Measurements from ENCODE around the gene SLAMF9. TPM values are rescaled to one million over a fixed set of nuclear protein-coding genes. Genes with fewer than 3 reads are reported as not detected.

The SLAMF9 gene
- total RNA-seq, 2 experiments from 2014 or later, result not detected

DNA sequence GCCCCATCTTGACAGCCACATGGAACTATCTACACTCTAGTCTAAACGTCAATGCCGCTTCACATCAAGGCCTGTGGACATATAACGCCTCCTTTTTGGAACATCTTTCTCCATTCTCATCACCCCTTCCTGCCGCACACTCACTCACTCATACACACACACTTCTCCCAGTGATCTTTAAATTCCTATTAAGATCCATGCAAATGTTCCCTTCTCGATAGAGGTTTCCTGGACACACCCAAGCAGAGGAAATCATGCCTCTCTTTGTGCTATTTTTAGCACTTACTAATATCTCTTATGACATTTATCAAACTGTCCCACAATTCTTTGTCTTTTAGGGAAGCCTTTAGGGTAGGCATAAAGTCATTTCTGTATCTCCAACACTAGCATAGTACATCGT is 28.2 kb upstream of the SLAMF9 start:
- Mint-ChIP-seq H3K4me3 (no peak overlapping the region), H3K36me3 (no peaks in the 10 kb centered on the region), H3K27me3 (peaks cover 8% of the 10 kb centered on the region), H3K27ac (no peak overlapping the region), H3K4me1 (no peaks in the 10 kb centered on the region), H3K9me3 (no peaks in the 10 kb centered on the region)
- no peak for DNase-seq

DNA sequence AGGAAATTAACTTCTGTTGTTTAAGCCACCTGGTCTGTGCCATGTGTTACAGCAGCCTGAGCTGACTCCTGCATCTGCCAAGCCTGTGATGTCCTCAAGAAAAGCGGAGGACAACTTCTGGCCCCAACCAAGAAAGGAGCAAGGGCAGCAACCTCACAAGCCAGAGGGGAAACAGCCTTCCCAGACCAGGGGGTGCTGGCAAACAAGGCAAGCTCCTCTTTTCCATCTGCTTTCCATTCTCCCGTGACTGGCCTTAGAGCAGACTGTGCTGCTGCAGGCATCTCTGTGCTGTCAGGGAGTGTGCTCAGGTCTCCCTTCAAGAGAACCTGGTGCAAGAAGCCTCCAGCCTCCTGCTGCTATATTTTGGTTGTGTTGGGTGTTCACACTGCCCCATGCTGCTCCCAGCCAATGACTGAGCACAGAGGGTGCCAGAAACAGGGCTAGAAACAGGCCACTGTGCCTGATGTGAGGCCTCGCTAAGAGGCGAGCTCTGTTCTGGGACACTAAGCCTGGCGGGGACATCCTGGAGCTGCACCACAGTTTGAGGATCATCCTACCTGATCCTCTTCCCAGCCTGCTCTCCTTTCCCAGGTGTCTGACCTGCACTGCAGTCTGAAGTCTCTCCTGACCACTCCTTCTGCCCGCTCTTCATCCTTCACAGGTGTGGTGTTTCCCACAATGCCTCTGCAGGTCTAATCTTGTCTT is 27.5 kb upstream of the SLAMF9 start:
- Mint-ChIP-seq H3K27me3 (peaks cover 8% of the 10 kb centered on the region), H3K4me1 (no peaks in the 10 kb centered on the region), H3K4me3 (no peak overlapping the region), H3K27ac (no peak overlapping the region), H3K36me3 (no peaks in the 10 kb centered on the region), H3K9me3 (no peaks in the 10 kb centered on the region)
- DNase-seq, result no peak

DNA sequence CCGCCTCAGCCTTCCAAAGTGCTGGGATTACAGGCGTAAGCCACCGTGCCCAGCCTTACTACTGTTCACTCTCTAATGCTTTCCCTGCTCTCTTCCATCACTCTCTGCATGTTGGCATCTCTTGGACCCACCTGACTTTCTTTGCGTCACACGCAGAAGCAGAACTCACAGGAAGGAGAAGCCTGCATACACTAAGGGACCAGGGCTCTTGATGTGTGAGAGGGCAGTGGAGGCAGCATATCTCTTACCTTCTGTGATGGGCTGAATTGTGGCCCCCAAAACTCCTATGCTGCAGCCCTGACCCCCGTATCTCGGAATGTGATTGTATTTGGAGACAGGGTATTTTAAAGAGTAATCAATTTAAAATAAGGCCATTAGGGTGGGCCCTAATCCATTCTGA is 26.7 kb upstream of the SLAMF9 start:
- Mint-ChIP-seq H3K4me3 (no peak overlapping the region), H3K27ac (no peak overlapping the region), H3K36me3 (no peaks in the 10 kb centered on the region), H3K9me3 (no peaks in the 10 kb centered on the region), H3K4me1 (no peaks in the 10 kb centered on the region), H3K27me3 (peaks cover 8% of the 10 kb centered on the region)
- DNase-seq, result no peak

DNA sequence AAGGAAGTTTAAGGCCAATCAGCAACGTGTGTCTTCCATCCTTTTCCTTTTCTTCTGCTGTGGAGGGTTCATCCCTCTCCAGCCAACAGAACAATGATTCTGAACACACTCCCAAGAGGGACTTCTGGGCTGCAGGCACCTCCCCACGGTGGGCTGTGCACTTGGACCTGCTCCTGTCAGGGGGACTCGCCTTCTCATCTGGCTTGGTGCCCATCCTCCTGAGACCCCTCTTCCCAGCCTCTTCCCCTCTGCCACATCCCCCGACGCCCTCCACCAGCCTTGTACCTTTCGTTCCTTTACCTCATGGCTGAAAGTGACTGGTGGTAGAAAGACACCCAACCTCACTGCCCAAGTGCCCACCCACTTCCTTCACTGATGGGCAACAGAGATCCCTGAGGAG is 26.0 kb upstream of the SLAMF9 start:
- H3K4me1 Mint-ChIP-seq, result no peaks in the 10 kb centered on the region
- peaks cover 8% of the 10 kb centered on the region for H3K27me3 Mint-ChIP-seq
- no peak overlapping the region for H3K4me3 Mint-ChIP-seq
- H3K27ac Mint-ChIP-seq, result no peak overlapping the region
- DNase-seq, result no peak
- no peaks in the 10 kb centered on the region for H3K36me3 Mint-ChIP-seq
- no peaks in the 10 kb centered on the region for H3K9me3 Mint-ChIP-seq

DNA sequence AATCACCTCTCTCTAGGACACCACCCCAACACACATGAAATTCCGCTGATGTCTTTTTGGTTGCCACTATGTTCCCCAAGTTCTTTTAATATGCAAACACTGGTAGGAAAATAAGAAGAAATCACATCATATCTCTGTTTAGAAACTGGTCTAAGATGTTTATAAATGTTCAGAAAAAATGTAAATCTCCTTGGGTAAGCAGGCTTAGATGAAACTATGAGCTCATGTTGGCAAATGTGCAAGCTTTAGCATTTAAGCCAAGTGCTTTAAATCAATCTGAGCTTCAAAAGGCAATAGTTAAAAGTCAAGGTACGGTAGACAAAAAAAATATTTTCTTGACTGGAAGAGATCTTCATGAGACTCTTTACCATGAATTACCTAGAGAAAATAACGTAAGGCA is 25.2 kb upstream of the SLAMF9 start:
- Mint-ChIP-seq H3K4me1 (no peaks in the 10 kb centered on the region), H3K9me3 (no peaks in the 10 kb centered on the region), H3K27me3 (peaks cover 8% of the 10 kb centered on the region), H3K4me3 (no peak overlapping the region), H3K36me3 (no peaks in the 10 kb centered on the region), H3K27ac (no peak overlapping the region)
- DNase-seq, result no peak

DNA sequence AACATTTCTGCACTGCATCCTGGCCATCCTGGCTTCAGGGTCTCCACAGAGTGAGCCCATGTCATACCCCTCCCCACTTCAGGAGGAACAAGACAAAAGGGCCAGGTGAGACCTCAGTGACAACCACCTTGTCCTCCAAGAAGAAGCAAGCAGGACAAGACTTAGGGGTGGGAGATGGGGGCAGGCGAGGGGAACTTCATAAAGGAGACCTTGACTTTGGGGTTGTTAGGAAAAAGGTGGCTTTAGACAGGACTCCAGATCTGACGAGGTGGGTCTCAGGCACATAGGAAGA is 24.0 kb upstream of the SLAMF9 start:
- DNase-seq, result no peak
- Mint-ChIP-seq H3K9me3 (no peaks in the 10 kb centered on the region), H3K4me1 (no peaks in the 10 kb centered on the region), H3K4me3 (no peak overlapping the region), H3K27ac (no peak overlapping the region), H3K36me3 (no peaks in the 10 kb centered on the region), H3K27me3 (peaks cover 8% of the 10 kb centered on the region)

DNA sequence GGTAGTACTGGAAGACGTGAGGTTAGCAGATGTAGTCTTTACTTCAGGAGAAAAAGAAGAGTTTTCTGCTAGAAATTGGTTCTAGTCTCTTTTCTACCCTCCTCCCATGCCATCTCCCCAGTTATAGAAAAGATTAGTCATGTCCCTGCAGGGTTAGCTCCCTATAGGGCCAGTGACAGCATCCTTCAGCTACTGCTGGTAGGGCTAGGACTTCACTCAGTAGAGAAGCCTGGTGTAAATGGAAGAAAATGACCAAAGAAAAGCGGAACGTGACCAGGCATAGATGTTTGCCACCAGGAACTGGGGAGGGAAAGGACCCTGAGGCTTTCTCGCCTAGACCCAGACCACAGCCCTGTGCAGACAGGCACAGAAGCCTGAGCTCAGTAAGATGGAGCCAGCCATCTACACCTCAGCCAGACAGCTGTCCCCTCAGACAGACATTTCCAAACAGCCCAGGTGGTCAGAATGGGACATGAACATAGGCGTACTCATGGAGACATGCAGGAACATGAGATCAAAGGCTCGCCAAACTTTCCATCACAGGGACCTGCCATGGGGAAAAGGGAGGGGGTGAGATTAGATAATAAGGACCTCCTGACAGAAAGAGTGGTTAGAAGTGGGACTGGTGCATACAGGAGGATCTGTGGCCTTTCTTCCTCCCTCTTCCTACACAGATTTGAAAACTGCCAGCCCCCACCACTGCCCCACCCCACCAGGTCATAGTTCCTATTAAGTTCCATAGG is 23.5 kb upstream of the SLAMF9 start:
- H3K4me3 Mint-ChIP-seq, result no peak overlapping the region
- no peaks in the 10 kb centered on the region for H3K36me3 Mint-ChIP-seq
- no peak overlapping the region for H3K27ac Mint-ChIP-seq
- H3K9me3 Mint-ChIP-seq, result no peaks in the 10 kb centered on the region
- H3K27me3 Mint-ChIP-seq, result peaks cover 8% of the 10 kb centered on the region
- H3K4me1 Mint-ChIP-seq, result no peaks in the 10 kb centered on the region
- no peak for DNase-seq

DNA sequence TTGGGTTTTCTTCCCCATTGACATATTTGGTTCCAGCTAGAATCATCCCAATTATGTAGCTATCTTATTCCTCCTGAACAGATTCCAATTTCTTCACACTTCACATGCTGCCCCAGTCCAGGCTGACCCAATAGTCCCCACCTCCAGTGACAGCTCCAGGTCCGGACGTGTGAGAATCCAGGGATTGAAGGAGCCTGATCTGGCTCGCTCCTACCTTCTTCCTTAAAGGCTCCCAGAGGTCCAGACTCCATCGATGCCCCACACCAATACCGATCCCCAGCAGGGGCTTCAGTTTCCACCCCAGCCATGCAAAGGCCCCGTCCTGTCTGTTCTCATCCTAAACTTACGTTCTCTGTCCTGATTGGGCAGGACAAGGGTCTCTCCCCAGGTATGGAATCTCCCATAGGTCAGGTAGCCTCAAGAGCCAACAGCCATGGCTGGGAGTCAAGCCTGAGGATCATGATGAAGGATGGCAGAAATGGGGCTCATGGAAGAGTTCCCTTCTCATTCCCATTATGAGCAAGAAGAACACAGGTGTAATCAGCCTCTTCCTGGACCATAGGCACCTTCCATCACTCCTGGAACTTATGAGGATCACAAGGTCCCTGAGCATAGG is 20.4 kb upstream of the SLAMF9 start:
- peaks cover under 1% of the 10 kb centered on the region for H3K27me3 Mint-ChIP-seq
- H3K9me3 Mint-ChIP-seq, result no peaks in the 10 kb centered on the region
- no peaks in the 10 kb centered on the region for H3K36me3 Mint-ChIP-seq
- no peak overlapping the region for H3K27ac Mint-ChIP-seq
- no peaks in the 10 kb centered on the region for H3K4me1 Mint-ChIP-seq
- DNase-seq, result no peak
- no peak overlapping the region for H3K4me3 Mint-ChIP-seq

DNA sequence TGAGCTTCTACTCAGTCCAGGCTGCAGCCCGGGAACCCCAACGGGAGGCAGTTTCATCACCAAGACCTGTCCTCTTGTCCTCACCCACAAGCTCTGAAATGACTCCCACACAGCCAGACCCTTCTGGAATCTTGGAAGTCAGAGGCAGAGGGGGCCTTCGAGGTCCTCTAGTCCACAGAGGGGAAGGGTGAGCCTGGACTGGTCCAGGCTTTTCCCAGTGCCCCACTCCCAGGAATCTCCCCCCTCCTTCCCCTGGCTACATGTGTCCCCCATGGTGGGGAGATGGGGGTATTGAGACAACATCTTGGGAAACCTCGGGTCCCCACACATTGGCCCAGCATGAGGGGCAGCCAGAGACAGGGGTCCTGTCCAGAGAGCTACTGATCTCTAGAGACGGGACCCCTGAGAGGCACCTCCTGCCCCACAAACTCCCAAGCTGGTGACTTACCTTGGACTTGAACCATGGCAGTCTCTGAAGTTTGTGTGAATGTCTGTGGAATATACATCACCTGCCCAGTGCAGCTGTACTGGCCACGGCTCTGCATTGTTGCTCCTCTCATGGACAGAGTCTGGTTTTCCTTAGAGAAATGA is 19.4 kb upstream of the SLAMF9 start:
- Mint-ChIP-seq H3K9me3 (no peaks in the 10 kb centered on the region), H3K27ac (no peak overlapping the region), H3K27me3 (peaks cover 5% of the 10 kb centered on the region), H3K4me1 (no peaks in the 10 kb centered on the region), H3K36me3 (no peaks in the 10 kb centered on the region), H3K4me3 (no peak overlapping the region)
- DNase-seq, result no peak

DNA sequence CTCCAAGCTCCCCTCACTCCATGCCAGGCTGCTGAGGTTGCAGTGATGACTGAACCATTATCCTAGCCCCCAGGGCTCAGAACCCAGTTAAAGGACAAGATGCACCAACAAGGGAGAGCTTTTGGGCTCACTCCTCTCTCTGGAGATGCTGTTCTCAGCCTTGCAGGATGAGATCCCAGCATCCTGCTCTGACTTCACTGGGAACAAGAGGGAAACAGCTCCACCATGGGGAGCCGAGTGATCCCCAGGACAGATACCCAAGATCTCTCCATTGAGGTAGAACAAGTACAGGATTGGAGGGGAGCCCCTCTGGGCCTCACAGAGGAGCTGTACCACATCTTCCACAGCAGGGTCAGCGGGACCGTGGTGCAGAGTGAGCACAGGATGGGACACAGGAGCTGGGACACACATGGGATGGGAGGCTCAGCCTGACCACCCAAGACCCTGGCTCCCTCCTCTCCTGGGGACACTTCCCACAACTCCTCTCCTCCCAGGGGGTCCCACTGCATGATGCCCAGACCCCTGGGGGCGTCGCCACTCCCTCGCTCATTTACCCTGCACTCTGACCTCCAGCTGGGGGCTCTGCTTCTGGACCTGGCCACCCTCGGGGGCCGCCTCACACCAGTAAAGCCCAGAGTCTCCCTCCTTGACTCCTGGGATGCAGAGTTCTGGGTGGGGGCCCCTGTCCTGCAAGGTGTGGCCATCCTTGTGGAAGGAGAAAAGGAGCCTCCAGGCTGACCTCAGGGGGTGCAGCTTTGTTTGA is 18.6 kb upstream of the SLAMF9 start:
- Mint-ChIP-seq H3K27ac (no peak overlapping the region), H3K4me1 (no peaks in the 10 kb centered on the region), H3K36me3 (no peaks in the 10 kb centered on the region), H3K27me3 (peaks cover 10% of the 10 kb centered on the region), H3K4me3 (no peak overlapping the region), H3K9me3 (no peaks in the 10 kb centered on the region)
- DNase-seq, result no peak

DNA sequence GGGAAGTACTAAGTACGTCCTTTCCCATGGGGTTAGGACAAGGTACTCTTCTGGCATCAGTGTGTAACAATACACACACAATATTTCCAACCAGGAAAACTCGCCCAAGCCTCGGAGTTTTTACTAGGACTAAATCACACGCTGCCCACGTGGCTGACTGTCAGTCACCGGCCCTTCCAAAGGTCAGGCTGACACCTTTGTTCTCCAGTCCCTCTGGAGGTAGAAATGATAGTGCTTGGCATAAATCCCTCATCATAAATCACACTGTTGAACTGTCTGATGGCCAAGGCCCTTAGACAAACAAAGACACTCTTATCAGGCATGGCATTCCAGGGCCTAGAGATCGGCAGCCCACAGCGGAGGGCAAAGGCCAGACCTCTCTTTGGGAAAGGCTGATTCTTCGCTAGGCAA is 16.9 kb upstream of the SLAMF9 start:
- H3K4me1 Mint-ChIP-seq, result no peaks in the 10 kb centered on the region
- no peak overlapping the region for H3K4me3 Mint-ChIP-seq
- no peak for DNase-seq
- H3K9me3 Mint-ChIP-seq, result no peaks in the 10 kb centered on the region
- H3K27ac Mint-ChIP-seq, result no peak overlapping the region
- H3K36me3 Mint-ChIP-seq, result no peaks in the 10 kb centered on the region
- H3K27me3 Mint-ChIP-seq, result peaks cover 18% of the 10 kb centered on the region

DNA sequence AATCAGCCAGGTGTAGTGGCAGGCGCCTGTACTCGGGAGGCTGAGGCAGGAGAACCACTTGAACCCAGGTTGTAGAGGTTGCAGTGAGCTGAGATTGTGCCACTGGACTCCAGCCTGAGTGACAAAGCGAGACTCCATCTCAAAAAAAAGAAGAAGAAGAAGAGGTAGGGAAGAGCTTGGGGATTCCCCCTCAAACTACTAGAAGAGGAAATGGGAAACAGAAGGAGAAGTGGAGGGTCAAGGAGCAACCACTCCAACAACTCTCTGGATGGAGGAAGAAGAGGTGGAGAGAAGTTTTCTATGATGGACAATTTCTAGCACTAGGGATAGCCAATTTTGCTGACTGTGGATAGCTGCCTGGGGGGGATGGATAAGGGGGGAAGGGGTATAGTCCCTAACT is 14.9 kb upstream of the SLAMF9 start:
- H3K9me3 Mint-ChIP-seq, result no peaks in the 10 kb centered on the region
- no peaks in the 10 kb centered on the region for H3K4me1 Mint-ChIP-seq
- H3K27ac Mint-ChIP-seq, result no peak overlapping the region
- H3K36me3 Mint-ChIP-seq, result no peaks in the 10 kb centered on the region
- H3K27me3 Mint-ChIP-seq, result peaks cover 18% of the 10 kb centered on the region
- no peak for DNase-seq
- H3K4me3 Mint-ChIP-seq, result no peak overlapping the region

DNA sequence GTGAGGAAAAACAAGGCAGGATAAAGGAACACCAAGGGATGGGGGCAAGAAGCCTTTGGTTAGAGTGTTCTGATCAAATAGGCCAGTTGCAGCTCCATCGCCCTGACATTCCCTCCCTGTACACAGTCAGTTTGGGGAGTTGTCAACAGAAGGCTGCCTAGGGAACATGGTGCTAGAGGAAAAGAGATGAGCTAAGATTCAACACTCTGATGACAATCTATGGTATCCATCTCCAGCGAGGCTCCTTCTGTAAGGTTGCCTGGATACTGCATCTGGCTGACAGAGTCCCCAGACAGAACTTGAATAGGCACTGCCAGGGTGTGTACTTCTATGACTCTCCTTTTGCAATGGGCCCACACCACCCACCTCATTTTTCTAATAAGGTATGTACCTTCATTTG is 11.2 kb upstream of the SLAMF9 start:
- Mint-ChIP-seq H3K4me1 (no peaks in the 10 kb centered on the region), H3K36me3 (no peaks in the 10 kb centered on the region), H3K4me3 (no peak overlapping the region), H3K27ac (no peak overlapping the region), H3K27me3 (peaks cover 21% of the 10 kb centered on the region), H3K9me3 (no peaks in the 10 kb centered on the region)
- DNase-seq, result no peak

DNA sequence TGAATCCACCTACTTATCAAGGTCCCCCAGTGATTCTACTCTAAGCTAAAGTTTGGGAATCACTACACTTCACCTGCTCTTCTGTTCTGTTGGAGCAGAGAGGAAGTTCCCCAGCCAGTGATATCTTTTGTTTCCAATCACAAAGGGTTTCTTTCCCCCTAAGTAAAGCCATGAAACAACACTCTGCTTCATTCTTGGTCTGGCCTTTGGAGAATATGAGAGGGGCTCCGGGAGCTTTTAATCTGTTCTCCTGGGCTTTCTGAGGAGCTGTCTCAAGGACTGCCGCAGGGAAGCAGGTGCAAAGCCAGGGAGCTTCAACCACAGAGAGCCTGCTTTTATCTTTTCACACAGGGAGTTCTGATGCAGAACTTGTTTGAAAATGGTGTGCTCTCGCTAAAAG is 10.1 kb upstream of the SLAMF9 start:
- peaks cover 1% of the 10 kb centered on the region for H3K4me1 Mint-ChIP-seq
- DNase-seq, result no peak
- H3K9me3 Mint-ChIP-seq, result no peaks in the 10 kb centered on the region
- no peaks in the 10 kb centered on the region for H3K36me3 Mint-ChIP-seq
- no peak overlapping the region for H3K4me3 Mint-ChIP-seq
- no peak overlapping the region for H3K27ac Mint-ChIP-seq
- H3K27me3 Mint-ChIP-seq, result peaks cover 21% of the 10 kb centered on the region

DNA sequence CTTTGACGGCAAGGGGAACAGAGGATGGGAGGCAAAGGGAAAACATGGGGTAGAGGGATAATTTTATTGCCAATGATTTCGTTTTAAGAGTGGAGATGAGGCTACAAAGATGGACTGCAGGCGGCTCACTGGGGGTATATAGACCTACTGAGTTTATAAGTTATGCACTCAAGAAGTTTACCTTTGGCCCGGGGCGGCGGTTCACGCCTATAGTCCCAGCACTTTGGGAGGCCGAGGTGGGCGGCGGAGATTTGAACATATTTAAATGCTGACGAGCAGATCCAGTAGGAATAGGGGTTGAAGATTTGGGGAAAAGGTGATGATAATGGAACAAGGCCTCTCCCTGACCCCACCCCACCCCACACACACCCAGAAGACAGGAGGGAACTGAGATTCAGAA is 8.1 kb upstream of the SLAMF9 start:
- Mint-ChIP-seq H3K36me3 (no peaks in the 10 kb centered on the region), H3K4me3 (no peak overlapping the region), H3K27me3 (peaks cover 6% of the 10 kb centered on the region), H3K4me1 (peaks cover 4% of the 10 kb centered on the region), H3K9me3 (no peaks in the 10 kb centered on the region), H3K27ac (no peak overlapping the region)
- no peak for DNase-seq

All from activated naive CD8-positive, alpha-beta T cell treated with anti-CD3 and anti-CD28 coated beads for 36 hours (primary cell).